K562 (cell line): ENCODE results near the gene ATP5F1D. TPM values are rescaled to one million over a fixed set of nuclear protein-coding genes. Genes with fewer than 3 reads are reported as not detected.
A peak's percentile ranks its signal among the peaks of the same experiment; 100 is the strongest.

Experiments
- CHD2 ChIP-seq: IDR thresholded peaks from 2 replicates; pipeline ENCODE4 v1.6.1; 2011; ENCODE audit warnings: low read depth, low read length
- CTBP1 ChIP-seq: fragments of 450-650 bp; IDR thresholded peaks from 2 replicates; pipeline ENCODE4 v1.6.1; 2016; ENCODE audit warnings: borderline replicate concordance
- E2F1 ChIP-seq: sonication (generic); formaldehyde crosslinking; IDR thresholded peaks from 2 replicates; pipeline ENCODE4 v1.8.1; 2023; ENCODE audit warnings: mild to moderate bottlenecking, missing genetic modification reagents, moderate library complexity
- FOXP1 ChIP-seq: sonication (generic); formaldehyde crosslinking; IDR thresholded peaks from 2 replicates; pipeline ENCODE4 v1.8.0; 2022; ENCODE audit warnings: mild to moderate bottlenecking, missing genetic modification reagents
- GATAD2A ChIP-seq: fragments of 450-650 bp; IDR thresholded peaks from 2 replicates; pipeline ENCODE4 v1.6.1; 2017
- KDM4B ChIP-seq, 2 experiments: fragments of 450-650 bp in 1 of 2; sonication (generic) in 1 of 2; IDR thresholded peaks; 2 replicates each; pipeline ENCODE4 v1.6.1; 2016 to 2017; ENCODE audit warnings: borderline replicate concordance in 2 of 2, antibody characterized with exemption in 1 of 2, low read depth in 1 of 2, mild to moderate bottlenecking in 1 of 2
- KLF10 ChIP-seq: fragments of 250-450 bp; sonication (Bioruptor Pico); IDR thresholded peaks from 2 replicates; pipeline ENCODE4 v1.6.1; 2021; ENCODE audit warnings: matching md5 sums
- MCM5 ChIP-seq: fragments of 450-650 bp; IDR thresholded peaks from 2 replicates; pipeline ENCODE4 v1.6.1; 2016; ENCODE audit warnings: low read depth
- MTA1 ChIP-seq: fragments of 450-650 bp; IDR thresholded peaks from 2 replicates; pipeline ENCODE4 v1.6.1; 2017; ENCODE audit warnings: borderline replicate concordance
- NCOA2 ChIP-seq, 2 experiments: fragments of 450-650 bp; IDR thresholded peaks; 2 replicates each; pipeline ENCODE4 v1.6.1; 2018; ENCODE audit warnings: mild to moderate bottlenecking in 2 of 2, moderate library complexity in 1 of 2; ENCODE audit not compliant: partially characterized antibody in 2 of 2
- NCOA4 ChIP-seq: fragments of 450-650 bp; IDR thresholded peaks from 2 replicates; pipeline ENCODE4 v1.6.1; 2018; ENCODE audit warnings: mild to moderate bottlenecking; ENCODE audit not compliant: partially characterized antibody
- NR2F6 ChIP-seq: fragments of 450-650 bp; formaldehyde crosslinking; IDR thresholded peaks from 2 replicates; pipeline ENCODE4 v1.4.0; 2020; ENCODE audit warnings: mild to moderate bottlenecking
- SMAD4 ChIP-seq: fragments of 250-450 bp; sonication (Bioruptor Pico); conservative IDR thresholded peaks from 2 replicates; pipeline ENCODE4 v1.8.0; 2021; ENCODE audit warnings: inconsistent platforms, mild to moderate bottlenecking, moderate library complexity
- SRSF1 ChIP-seq: fragments of 200-400 bp; formaldehyde crosslinking; IDR thresholded peaks from 2 replicates; pipeline ENCODE4 v1.6.1; 2017; ENCODE audit warnings: mild to moderate bottlenecking, low read depth, low read length, moderate library complexity
- TCF3 ChIP-seq: sonication (generic); formaldehyde crosslinking; IDR thresholded peaks from 2 replicates; pipeline ENCODE4 v1.4.0; 2020; ENCODE audit warnings: mild to moderate bottlenecking, missing genetic modification reagents
- ZNF224 ChIP-seq: sonication (generic); formaldehyde crosslinking; IDR thresholded peaks from 2 replicates; pipeline ENCODE4 v1.8.0; 2022; ENCODE audit warnings: mild to moderate bottlenecking, missing genetic modification reagents
- ZNF3 ChIP-seq: fragments of 250-450 bp; sonication (Bioruptor Pico); IDR thresholded peaks from 2 replicates; pipeline ENCODE4 v1.5.0; 2021; ENCODE audit warnings: mild to moderate bottlenecking, moderate library complexity
- ZNF436 ChIP-seq: fragments of 250-450, 450-650 bp; sonication (Bioruptor Pico); formaldehyde crosslinking; IDR thresholded peaks from 2 replicates; pipeline ENCODE4 v1.7.0; 2020; ENCODE audit warnings: mild to moderate bottlenecking
- ZNF695 ChIP-seq: fragments of 450-650 bp; formaldehyde crosslinking; IDR thresholded peaks from 2 replicates; pipeline ENCODE4 v1.4.0; 2020; ENCODE audit warnings: mild to moderate bottlenecking, moderate library complexity
- polyA plus RNA-seq, 8 experiments: library from polyadenylated mRNA; depleted of rRNA in 4 of 8; stranded (reverse) in 5 of 8; unstranded in 3 of 8; fragments of >200 nt; fragmentation: Nextera tagmentation in 2 of 8; fragmentation: Illumina TruSeq in 1 of 8; extraction: Ambion mirVana in 2 of 8; extraction: Trizol in 1 of 8; gene quantifications; 2 replicates each; pipeline versions ENCODE4 v1.2.1 to v1.2.3, GENCODE V29; 2011 to 2014; ENCODE audit warnings: inconsistent platforms in 1 of 8, missing spikeins in 1 of 8
- total RNA-seq, 7 experiments: library from RNA; depleted of rRNA in 6 of 7; stranded (reverse); fragments of >200 nt in 6 of 7; fragmentation: Illumina TruSeq in 2 of 7; extraction: Trizol in 2 of 7; gene quantifications; 2 replicates each; pipeline versions ENCODE4 v1.2.1 to v1.2.3, GENCODE V29; 2011 to 2021; ENCODE audit warnings: low replicate concordance in 1 of 7
- TF ChIP-seq, protein P1 (sequence below): fragments of 450-650 bp; IDR thresholded peaks from 2 replicates; pipeline ENCODE4 v1.6.1; 2016; ENCODE audit warnings: antibody characterized with exemption
- TF ChIP-seq, protein P2 (sequence below): sonication (generic); formaldehyde crosslinking; IDR thresholded peaks from 2 replicates; pipeline ENCODE4 v1.8.1; 2022; ENCODE audit warnings: missing genetic modification reagents
- TF ChIP-seq, protein P3 (sequence below): sonication (generic); formaldehyde crosslinking; IDR thresholded peaks from 2 replicates; pipeline ENCODE4 v1.8.0; 2023; ENCODE audit warnings: mild to moderate bottlenecking, missing genetic modification reagents

ATP5F1D gene
- total and polyA plus RNA-seq, 9 of the 15 experiments (the other 6 are each of a cell fraction or from before 2014, with no cell fraction given): 3.9 to 409 (median 36.8) TPM

DNA sequence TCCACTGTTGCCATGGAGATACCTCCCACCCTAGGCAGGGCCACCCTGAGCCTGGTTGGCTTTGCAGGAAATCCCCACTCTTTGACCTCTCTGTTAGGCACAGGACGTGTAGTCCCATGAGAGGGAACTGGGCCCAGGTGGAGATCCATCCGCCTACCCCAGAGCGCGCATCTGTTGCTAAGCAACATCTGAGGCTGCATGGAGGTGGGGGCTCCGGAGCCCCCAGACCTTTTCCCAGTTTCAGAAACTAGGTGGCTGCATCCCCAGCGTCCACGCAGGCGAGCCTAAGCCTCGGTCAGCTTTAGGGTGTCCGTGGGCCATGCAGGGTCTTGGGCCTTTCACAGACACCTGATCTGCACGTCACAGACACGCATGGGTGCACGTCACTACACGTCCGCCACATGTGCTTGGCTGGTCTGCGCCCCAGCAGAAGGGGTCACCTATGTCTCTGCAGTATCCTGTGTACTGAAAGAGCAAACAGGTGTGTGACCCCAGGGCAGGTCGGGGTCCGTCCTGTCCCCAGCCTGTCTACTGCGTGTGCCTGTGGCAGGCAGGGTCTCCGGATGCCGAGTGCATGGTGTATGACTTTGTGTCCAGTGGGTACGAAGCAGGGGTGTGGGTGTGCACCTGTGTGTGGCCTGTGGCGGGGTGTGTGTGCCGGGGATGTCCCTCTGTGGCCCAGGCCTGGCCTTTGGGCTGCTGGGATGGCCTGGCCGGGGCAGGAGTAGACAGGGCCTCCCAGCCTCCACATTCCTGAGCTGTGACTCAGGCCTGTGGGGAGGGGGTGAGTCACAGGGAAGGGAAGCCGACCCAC is 23.5 kb downstream of the ATP5F1D start (continued):
- TF ChIP-seq NCOA4 (no peak), MCM5 (no peak), KDM4B (IDR thresholded peaks at IDR 0.05; ENCODE audit: borderline replicate concordance in 2 of 2, low read depth in 1 of 2) (no peak), NCOA2 (IDR thresholded peaks at IDR 0.05; ENCODE audit: partially characterized antibody in 2 of 2) (no peak), CTBP1 (peak; percentile 82), ZNF224 (CRISPR knock-in tag) (no peak), ZNF3 (CRISPR knock-in tag) (no peak), GATAD2A (no peak; the same call in 1 of the 2 replicates), SRSF1 (no peak), TCF3 (CRISPR knock-in tag) (no peak), ZNF436 (CRISPR knock-in tag) (no peak), CHD2 (no peak), FOXP1 (CRISPR knock-in tag) (no peak), KLF10 (no peak), MTA1 (0 out of 2 replicates have a peak, but pooled peaks have one; percentile 37), E2F1 (CRISPR knock-in tag) (no peak), SMAD4 (CRISPR knock-in tag) (0 out of 2 replicates have a peak, but pooled peaks have one; percentile 51), ZNF695 (CRISPR knock-in tag) (no peak), NR2F6 (CRISPR knock-in tag) (no peak)
- TF ChIP-seq, protein P1, sequence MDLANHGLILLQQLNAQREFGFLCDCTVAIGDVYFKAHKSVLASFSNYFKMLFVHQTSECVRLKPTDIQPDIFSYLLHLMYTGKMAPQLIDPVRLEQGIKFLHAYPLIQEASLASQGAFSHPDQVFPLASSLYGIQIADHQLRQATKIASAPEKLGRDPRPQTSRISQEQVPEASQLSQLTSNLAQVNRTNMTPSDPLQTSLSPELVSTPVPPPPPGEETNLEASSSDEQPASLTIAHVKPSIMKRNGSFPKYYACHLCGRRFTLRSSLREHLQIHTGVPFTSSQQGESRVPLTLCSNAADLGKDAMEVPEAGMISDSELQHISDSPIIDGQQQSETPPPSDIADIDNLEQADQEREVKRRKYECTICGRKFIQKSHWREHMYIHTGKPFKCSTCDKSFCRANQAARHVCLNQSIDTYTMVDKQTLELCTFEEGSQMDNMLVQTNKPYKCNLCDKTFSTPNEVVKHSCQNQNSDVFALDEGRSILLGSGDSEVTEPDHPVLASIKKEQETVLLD: peak; percentile 42; the same call in 1 of the 2 replicates
- TF ChIP-seq, protein P2, sequence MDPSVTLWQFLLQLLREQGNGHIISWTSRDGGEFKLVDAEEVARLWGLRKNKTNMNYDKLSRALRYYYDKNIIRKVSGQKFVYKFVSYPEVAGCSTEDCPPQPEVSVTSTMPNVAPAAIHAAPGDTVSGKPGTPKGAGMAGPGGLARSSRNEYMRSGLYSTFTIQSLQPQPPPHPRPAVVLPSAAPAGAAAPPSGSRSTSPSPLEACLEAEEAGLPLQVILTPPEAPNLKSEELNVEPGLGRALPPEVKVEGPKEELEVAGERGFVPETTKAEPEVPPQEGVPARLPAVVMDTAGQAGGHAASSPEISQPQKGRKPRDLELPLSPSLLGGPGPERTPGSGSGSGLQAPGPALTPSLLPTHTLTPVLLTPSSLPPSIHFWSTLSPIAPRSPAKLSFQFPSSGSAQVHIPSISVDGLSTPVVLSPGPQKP (CRISPR knock-in tag): no peak
- TF ChIP-seq, protein P3, sequence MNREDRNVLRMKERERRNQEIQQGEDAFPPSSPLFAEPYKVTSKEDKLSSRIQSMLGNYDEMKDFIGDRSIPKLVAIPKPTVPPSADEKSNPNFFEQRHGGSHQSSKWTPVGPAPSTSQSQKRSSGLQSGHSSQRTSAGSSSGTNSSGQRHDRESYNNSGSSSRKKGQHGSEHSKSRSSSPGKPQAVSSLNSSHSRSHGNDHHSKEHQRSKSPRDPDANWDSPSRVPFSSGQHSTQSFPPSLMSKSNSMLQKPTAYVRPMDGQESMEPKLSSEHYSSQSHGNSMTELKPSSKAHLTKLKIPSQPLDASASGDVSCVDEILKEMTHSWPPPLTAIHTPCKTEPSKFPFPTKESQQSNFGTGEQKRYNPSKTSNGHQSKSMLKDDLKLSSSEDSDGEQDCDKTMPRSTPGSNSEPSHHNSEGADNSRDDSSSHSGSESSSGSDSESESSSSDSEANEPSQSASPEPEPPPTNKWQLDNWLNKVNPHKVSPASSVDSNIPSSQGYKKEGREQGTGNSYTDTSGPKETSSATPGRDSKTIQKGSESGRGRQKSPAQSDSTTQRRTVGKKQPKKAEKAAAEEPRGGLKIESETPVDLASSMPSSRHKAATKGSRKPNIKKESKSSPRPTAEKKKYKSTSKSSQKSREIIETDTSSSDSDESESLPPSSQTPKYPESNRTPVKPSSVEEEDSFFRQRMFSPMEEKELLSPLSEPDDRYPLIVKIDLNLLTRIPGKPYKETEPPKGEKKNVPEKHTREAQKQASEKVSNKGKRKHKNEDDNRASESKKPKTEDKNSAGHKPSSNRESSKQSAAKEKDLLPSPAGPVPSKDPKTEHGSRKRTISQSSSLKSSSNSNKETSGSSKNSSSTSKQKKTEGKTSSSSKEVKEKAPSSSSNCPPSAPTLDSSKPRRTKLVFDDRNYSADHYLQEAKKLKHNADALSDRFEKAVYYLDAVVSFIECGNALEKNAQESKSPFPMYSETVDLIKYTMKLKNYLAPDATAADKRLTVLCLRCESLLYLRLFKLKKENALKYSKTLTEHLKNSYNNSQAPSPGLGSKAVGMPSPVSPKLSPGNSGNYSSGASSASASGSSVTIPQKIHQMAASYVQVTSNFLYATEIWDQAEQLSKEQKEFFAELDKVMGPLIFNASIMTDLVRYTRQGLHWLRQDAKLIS: no peak
